ENCODE data around the gene SSBP3.
"Not testable (repeated sequence)": the region's sequence is repeated elsewhere in the genome, so short reads cannot be mapped to it uniquely, and the experiment has no call there.

The SSBP3 gene

GRCh38 chr1:54447081-54447480, 40.9 kb upstream of the SSBP3 start:
- H3K36me3 ChIP-seq (ENCODE audit: low read length); H3K27me3 ChIP-seq (ENCODE audit: low read length); H3K4me2 ChIP-seq (ENCODE audit: low read depth, low read length, poor library complexity, severe bottlenecking): not testable (repeated sequence)

GRCh38 chr1:54442185-54442584, 36.0 kb upstream of the SSBP3 start:
- Histone ChIP-seq H3K9ac (ENCODE audit: low read length) (no peak overlapping the region), H3K4me3 (ENCODE audit: insufficient read depth, low read length, poor library complexity, severe bottlenecking) (no peak overlapping the region), H3K9me3 (ENCODE audit: insufficient read depth, low read length) (no peaks in the 10 kb centered on the region), H3K36me3 (ENCODE audit: low read length) (no peaks in the 10 kb centered on the region), H4K20me1 (ENCODE audit: low read depth, low read length) (no peaks in the 10 kb centered on the region), H3K27me3 (ENCODE audit: low read length) (no peaks in the 10 kb centered on the region), H2AFZ (ENCODE audit: low read depth, low read length, severe bottlenecking) (no peak overlapping the region), H3K27ac (ENCODE audit: low read depth, low read length) (no peak overlapping the region), H3F3A (ENCODE audit: insufficient read depth) (no peaks in the 10 kb centered on the region), H3K9me2 (replicated peaks; ENCODE audit: insufficient read depth, low read length) (no peaks in the 10 kb centered on the region), H3K79me2 (ENCODE audit: insufficient read depth, low read length) (no peaks in the 10 kb centered on the region), H3K4me2 (ENCODE audit: low read depth, low read length, poor library complexity, severe bottlenecking) (no peak overlapping the region)
- no peak for TF ChIP-seq CTCF (IDR thresholded peaks at IDR 0.05; ENCODE audit: insufficient read depth, low read length, poor library complexity, severe bottlenecking)

More at GRCh38 chr1:54447081-54447480, 40.9 kb upstream of the SSBP3 start:
- not testable (repeated sequence) for H3K79me2 ChIP-seq (ENCODE audit: insufficient read depth, low read length); H3K9me2 ChIP-seq (replicated peaks; ENCODE audit: insufficient read depth, low read length); H2AFZ ChIP-seq (ENCODE audit: low read depth, low read length, severe bottlenecking); H3K27ac ChIP-seq (ENCODE audit: low read depth, low read length); H3F3A ChIP-seq (ENCODE audit: insufficient read depth); H3K9me3 ChIP-seq (ENCODE audit: insufficient read depth, low read length); H3K9ac ChIP-seq (ENCODE audit: low read length); H3K4me3 ChIP-seq (ENCODE audit: insufficient read depth, low read length, poor library complexity, severe bottlenecking); H4K20me1 ChIP-seq (ENCODE audit: low read depth, low read length)

- Histone ChIP-seq H3K27me3 (ENCODE audit: low read length) (no peaks in the 10 kb centered on the region), H4K20me1 (ENCODE audit: low read depth, low read length) (no peaks in the 10 kb centered on the region), H3K4me2 (ENCODE audit: low read depth, low read length, poor library complexity, severe bottlenecking) (no peak overlapping the region), H2AFZ (ENCODE audit: low read depth, low read length, severe bottlenecking) (no peak overlapping the region), H3K4me3 (ENCODE audit: insufficient read depth, low read length, poor library complexity, severe bottlenecking) (no peak overlapping the region), H3K27ac (ENCODE audit: low read depth, low read length) (no peak overlapping the region), H3F3A (ENCODE audit: insufficient read depth) (no peaks in the 10 kb centered on the region), H3K36me3 (ENCODE audit: low read length) (no peaks in the 10 kb centered on the region), H3K9ac (ENCODE audit: low read length) (no peak overlapping the region), H3K79me2 (ENCODE audit: insufficient read depth, low read length) (no peaks in the 10 kb centered on the region), H3K9me2 (replicated peaks; ENCODE audit: insufficient read depth, low read length) (no peaks in the 10 kb centered on the region), H3K9me3 (ENCODE audit: insufficient read depth, low read length) (no peaks in the 10 kb centered on the region)
- TF ChIP-seq EZH2phosphoT487 (conservative IDR thresholded peaks at IDR 0.05; ENCODE audit: low read length) (no peak), CTCF (IDR thresholded peaks at IDR 0.05; ENCODE audit: insufficient read depth, low read length, poor library complexity, severe bottlenecking) (no peak)
Observed at GRCh38 chr1:54439550-54440223, 33.5 kb upstream of the SSBP3 start.

GRCh38 chr1:54437783-54438182, 31.6 kb upstream of the SSBP3 start:
- Histone ChIP-seq H3K27ac (ENCODE audit: low read depth, low read length) (no peak overlapping the region), H3K9ac (ENCODE audit: low read length) (no peak overlapping the region), H3K9me3 (ENCODE audit: insufficient read depth, low read length) (no peaks in the 10 kb centered on the region), H3K36me3 (ENCODE audit: low read length) (no peaks in the 10 kb centered on the region), H3K4me3 (ENCODE audit: insufficient read depth, low read length, poor library complexity, severe bottlenecking) (no peak overlapping the region), H3K79me2 (ENCODE audit: insufficient read depth, low read length) (no peaks in the 10 kb centered on the region), H3K27me3 (ENCODE audit: low read length) (no peaks in the 10 kb centered on the region), H3K4me2 (ENCODE audit: low read depth, low read length, poor library complexity, severe bottlenecking) (no peak overlapping the region), H3F3A (ENCODE audit: insufficient read depth) (no peaks in the 10 kb centered on the region), H3K9me2 (replicated peaks; ENCODE audit: insufficient read depth, low read length) (no peaks in the 10 kb centered on the region), H4K20me1 (ENCODE audit: low read depth, low read length) (no peaks in the 10 kb centered on the region), H2AFZ (ENCODE audit: low read depth, low read length, severe bottlenecking) (no peak overlapping the region)
- no peak for TF ChIP-seq EZH2phosphoT487 (conservative IDR thresholded peaks at IDR 0.05; ENCODE audit: low read length)
- no peak for TF ChIP-seq CTCF (IDR thresholded peaks at IDR 0.05; ENCODE audit: insufficient read depth, low read length, poor library complexity, severe bottlenecking)
